HG02885 (cell line): ENCODE results near the gene GSTA3.
"Not testable (repeated sequence)": the region's sequence is repeated elsewhere in the genome, so short reads cannot be mapped to it uniquely, and the experiment has no call there.

Experiments used
- ATAC-seq: cut with Tn5 transposase; IDR thresholded peaks from one replicate; pipeline ENCODE4 v1.9.1; 2021; ENCODE audit warnings: mild to moderate bottlenecking; ENCODE audit not compliant: unreplicated experiment, poor library complexity

GSTA3 gene

GRCh38 chr6:52870335-52871091 is 39.0 kb downstream of the GSTA3 start:
- ATAC-seq: not testable (repeated sequence)

GRCh38 chr6:52868899-52869298 is 40.6 kb downstream of the GSTA3 start:
- not testable (repeated sequence) for ATAC-seq

GRCh38 chr6:52868240-52868639 is 41.3 kb downstream of the GSTA3 start:
- ATAC-seq: no peak

- not testable (repeated sequence) for ATAC-seq
Observed at GRCh38 chr6:52861151-52861550, 48.3 kb downstream of the GSTA3 start.

- ATAC-seq: no peak
Observed at GRCh38 chr6:52858416-52858815, 51.1 kb downstream of the GSTA3 start.

GRCh38 chr6:52856137-52856536 is 53.4 kb downstream of the GSTA3 start:
- not testable (repeated sequence) for ATAC-seq

- ATAC-seq: no peak
Observed at GRCh38 chr6:52849137-52849536, 60.4 kb downstream of the GSTA3 start.
